HCT116 (cell line): ENCODE results near the gene SLC10A7. TPM values are rescaled to one million over a fixed set of nuclear protein-coding genes. Genes with fewer than 3 reads are reported as not detected.

Experiments used
- ATAC-seq: fragments of 200-7000 bp; cut with Tn5 transposase; 2 replicates; pipeline ENCODE4 v1.9.1; 2020; ENCODE audit warnings: mild to moderate bottlenecking, moderate library complexity
- BruUV-seq: library from RNA; stranded (reverse); fragments of 400-500 nt; replicated peaks from 2 replicates; lab custom pipeline; 2021; lab: Mats Ljungman, UMichigan
- CTCF ChIA-PET: fragments of 300-600 bp; sonication (Branson Sonifier 250); formaldehyde crosslinking; loops from one replicate; lab custom pipeline; 2021; ENCODE audit warnings: antibody characterized with exemption; lab: Charles Lee
- POLR2A ChIA-PET: fragments of 300-600, 350-600 bp; sonication (Branson Sonifier 250); formaldehyde crosslinking; loops from one replicate; lab custom pipeline; 2021; ENCODE audit warnings: antibody characterized with exemption; lab: Charles Lee
- RAD21 ChIA-PET, 2 experiments: fragments of 300-600 bp; sonication (Branson Sonifier 250); formaldehyde crosslinking; loops; one replicate each; lab custom pipeline; 2023; ENCODE audit warnings: low total read pairs in 2 of 2; ENCODE audit not compliant: uncharacterized antibody in 2 of 2, unreplicated experiment in 2 of 2, low non-redundant PET in 1 of 2; lab: Charles Lee
- DNase-seq: peaks from one replicate; pipeline ENCODE4 v3.0.0-alpha.2; 2010; ENCODE audit warnings: low read depth, low spot score
- H2AFZ ChIP-seq: fragments of 200-600 bp; shearing (Covaris generic), sonication (generic); 2 replicates; pipeline ENCODE4 v1.6.1; 2017; ENCODE audit warnings: low read depth, mixed run types, mixed read lengths, antibody characterized with exemption, low read length; ENCODE audit not compliant: poor library complexity, severe bottlenecking
- H3K27ac ChIP-seq: 2 replicates; pipeline ENCODE4 v1.5.1; 2012; ENCODE audit warnings: low read depth, low read length
- H3K27me3 ChIP-seq: fragments of 200-600 bp; sonication (generic); 2 replicates; pipeline ENCODE4 v1.6.1; 2016; ENCODE audit warnings: mixed run types, low read length, mixed read lengths; ENCODE audit not compliant: insufficient read depth
- H3K36me3 ChIP-seq, 2 experiments: fragments of 200-500 bp in 1 of 2; fragments of 200-600 bp in 1 of 2; sonication (Bioruptor generic) in 1 of 2; sonication (generic) in 1 of 2; 2 replicates each; pipeline versions ENCODE4 v1.5.1 to v1.6.1; 2014 to 2016; ENCODE audit warnings: low read length in 2 of 2, inconsistent platforms in 1 of 2, mixed read lengths in 1 of 2, mixed run types in 1 of 2; ENCODE audit not compliant: insufficient read depth in 2 of 2, control insufficient read depth in 1 of 2
- H3K4me1 ChIP-seq, 2 experiments: fragments of 200-600 bp in 1 of 2; sonication (generic) in 1 of 2; 2 replicates each; pipeline versions ENCODE4 v1.5.1 to v1.6.1; 2012 to 2017; ENCODE audit warnings: low read length in 2 of 2, inconsistent platforms in 1 of 2, mild to moderate bottlenecking in 1 of 2, mixed read lengths in 1 of 2, mixed run types in 1 of 2, moderate library complexity in 1 of 2; ENCODE audit not compliant: insufficient read depth in 2 of 2, control insufficient read depth in 1 of 2
- H3K4me2 ChIP-seq: fragments of 200-600 bp; sonication (generic); 2 replicates; pipeline ENCODE4 v1.6.1; 2017; ENCODE audit warnings: mixed run types, low read length, mixed read lengths
- H3K4me3 ChIP-seq, 2 experiments: fragments of 200-600 bp in 1 of 2; sonication (generic) in 1 of 2; replicated peaks in 1 of 2; 2 replicates each; pipeline ENCODE4 v1.5.1; 2011 to 2016; ENCODE audit warnings: low read length in 2 of 2, control low read depth in 1 of 2, low read depth in 1 of 2, mild to moderate bottlenecking in 1 of 2, mixed read lengths in 1 of 2, mixed run types in 1 of 2
- H3K79me2 ChIP-seq: fragments of 200-600 bp; sonication (generic); 2 replicates; pipeline ENCODE4 v1.6.1; 2017; ENCODE audit warnings: mild to moderate bottlenecking, mixed run types, low read length, moderate library complexity, mixed read lengths; ENCODE audit not compliant: insufficient read depth
- H3K9ac ChIP-seq: fragments of 200-600 bp; sonication (generic); 2 replicates; pipeline ENCODE4 v1.6.1; 2016; ENCODE audit warnings: low read length, mixed read lengths
- H3K9me2 ChIP-seq: fragments of 200-600 bp; sonication (generic), shearing (Covaris generic); 2 replicates; pipeline ENCODE4 v1.6.1; 2017; ENCODE audit warnings: mixed run types, mild to moderate bottlenecking, moderate library complexity; ENCODE audit not compliant: insufficient read depth
- H3K9me3 ChIP-seq, 2 experiments: fragments of 200-500 bp in 1 of 2; fragments of 200-600 bp in 1 of 2; sonication (Bioruptor generic) in 1 of 2; sonication (generic) in 1 of 2; 2 replicates each; pipeline ENCODE4 v1.6.1; 2014 to 2017; ENCODE audit warnings: low read length in 2 of 2, mixed read lengths in 2 of 2, inconsistent platforms in 1 of 2, low read depth in 1 of 2, mild to moderate bottlenecking in 1 of 2, mixed run types in 1 of 2, moderate library complexity in 1 of 2; ENCODE audit not compliant: control insufficient read depth in 1 of 2, insufficient read depth in 1 of 2
- H4K20me1 ChIP-seq: fragments of 200-600 bp; sonication (generic), shearing (Covaris generic); 2 replicates; pipeline ENCODE4 v1.6.1; 2017; ENCODE audit warnings: mixed run types, mild to moderate bottlenecking, moderate library complexity; ENCODE audit not compliant: insufficient read depth
- CEBPB ChIP-seq: IDR thresholded peaks from 2 replicates; pipeline ENCODE4 v1.6.1; 2012; ENCODE audit warnings: low read depth
- EGR1 ChIP-seq: IDR thresholded peaks from 2 replicates; pipeline ENCODE4 v1.6.1; 2012; ENCODE audit warnings: low read depth
- ELF1 ChIP-seq: IDR thresholded peaks from 2 replicates; pipeline ENCODE4 v1.6.1; 2012; ENCODE audit warnings: low read depth, borderline replicate concordance
- EZH2 ChIP-seq: fragments of 200-600 bp; sonication (generic); IDR thresholded peaks from 2 replicates; pipeline ENCODE4 v1.6.1; 2017; ENCODE audit warnings: antibody characterized with exemption, mixed run types
- FOSL1 ChIP-seq: IDR thresholded peaks from 2 replicates; pipeline ENCODE4 v1.6.1; 2012; ENCODE audit warnings: low read depth
- POLR2AphosphoS5 ChIP-seq: IDR thresholded peaks from 2 replicates; pipeline ENCODE4 v1.6.1; 2011; ENCODE audit warnings: mild to moderate bottlenecking, low read depth, low read length, moderate library complexity
- RAD21 ChIP-seq: IDR thresholded peaks from 2 replicates; pipeline ENCODE4 v1.6.1; 2012; ENCODE audit warnings: low read depth, mild to moderate bottlenecking
- SIN3A ChIP-seq: IDR thresholded peaks from 2 replicates; pipeline ENCODE4 v1.6.1; 2012; ENCODE audit warnings: low read depth
- SP1 ChIP-seq: IDR thresholded peaks from 2 replicates; pipeline ENCODE4 v1.6.1; 2012; ENCODE audit warnings: low read depth
- TCF7L2 ChIP-seq: IDR thresholded peaks from 2 replicates; pipeline ENCODE4 v1.7.0; 2011; ENCODE audit warnings: borderline replicate concordance, inconsistent platforms; ENCODE audit not compliant: insufficient read depth, insufficient read length; ENCODE audit errors: extremely low read depth
- YY1 ChIP-seq: IDR thresholded peaks from 2 replicates; pipeline ENCODE4 v1.6.1; 2011; ENCODE audit warnings: low read length, low read depth, moderate library complexity, mild to moderate bottlenecking; ENCODE audit not compliant: insufficient replicate concordance; ENCODE audit errors: extremely low read depth
- ZFX ChIP-seq: fragments of 450-650 bp; IDR thresholded peaks from 2 replicates; pipeline ENCODE4 v1.6.1; 2017
- intact Hi-C: fragments of 100-400 bp; cut with micrococcal nuclease; formaldehyde crosslinking; loops from 2 replicates; pipeline ENCODE4 v1.10.0; 2022
- total RNA-seq: library from RNA; stranded (reverse); gene quantifications from one replicate; pipeline ENCODE4 v1.2.1, GENCODE V29; 2021; ENCODE audit not compliant: unreplicated experiment
- TF ChIP-seq, protein P1 (sequence below): IDR thresholded peaks from 2 replicates; pipeline ENCODE4 v1.6.1; 2012; ENCODE audit warnings: low read depth
- TF ChIP-seq, protein P2 (sequence below), 3 experiments: fragments of 200-600 bp in 1 of 3; sonication (generic) in 1 of 3; IDR thresholded peaks in 2 of 3; conservative IDR thresholded peaks in 1 of 3; 2 replicates each; pipeline ENCODE4 v1.5.1; 2012 to 2017; ENCODE audit warnings: low read depth in 2 of 3, low read length in 2 of 3, antibody characterized with exemption in 1 of 3, borderline replicate concordance in 1 of 3, control low read depth in 1 of 3, mild to moderate bottlenecking in 1 of 3, mixed read lengths in 1 of 3, mixed run types in 1 of 3, moderate library complexity in 1 of 3; ENCODE audit not compliant: insufficient read depth in 1 of 3
- TF ChIP-seq, protein P3 (sequence below): IDR thresholded peaks from 2 replicates; pipeline ENCODE4 v1.6.1; 2012

Gene SLC10A7
- total RNA-seq, 1 experiment from 2014 or later: 5.5 TPM

DNA sequence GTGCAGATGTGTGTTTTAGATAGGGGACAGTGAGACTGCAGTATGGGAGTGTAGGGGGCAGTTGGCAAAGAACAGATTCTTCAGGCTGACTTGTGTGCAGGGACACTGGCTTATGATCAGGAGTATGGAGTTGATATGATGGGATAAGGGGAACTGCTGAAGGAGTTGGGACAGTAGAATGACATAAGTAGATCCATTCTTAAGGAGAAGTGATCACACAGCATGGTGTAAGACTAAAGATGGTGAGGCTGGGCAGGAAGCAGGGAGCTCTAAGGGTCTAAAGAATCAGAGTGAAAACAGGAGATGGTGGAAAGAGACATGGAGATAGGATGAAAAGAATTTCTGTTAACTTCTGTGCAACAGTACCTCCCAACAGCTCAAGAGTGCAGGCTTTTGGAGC is 236.7 kb downstream of the SLC10A7 start:
- RAD21 ChIA-PET: no interaction called here

DNA sequence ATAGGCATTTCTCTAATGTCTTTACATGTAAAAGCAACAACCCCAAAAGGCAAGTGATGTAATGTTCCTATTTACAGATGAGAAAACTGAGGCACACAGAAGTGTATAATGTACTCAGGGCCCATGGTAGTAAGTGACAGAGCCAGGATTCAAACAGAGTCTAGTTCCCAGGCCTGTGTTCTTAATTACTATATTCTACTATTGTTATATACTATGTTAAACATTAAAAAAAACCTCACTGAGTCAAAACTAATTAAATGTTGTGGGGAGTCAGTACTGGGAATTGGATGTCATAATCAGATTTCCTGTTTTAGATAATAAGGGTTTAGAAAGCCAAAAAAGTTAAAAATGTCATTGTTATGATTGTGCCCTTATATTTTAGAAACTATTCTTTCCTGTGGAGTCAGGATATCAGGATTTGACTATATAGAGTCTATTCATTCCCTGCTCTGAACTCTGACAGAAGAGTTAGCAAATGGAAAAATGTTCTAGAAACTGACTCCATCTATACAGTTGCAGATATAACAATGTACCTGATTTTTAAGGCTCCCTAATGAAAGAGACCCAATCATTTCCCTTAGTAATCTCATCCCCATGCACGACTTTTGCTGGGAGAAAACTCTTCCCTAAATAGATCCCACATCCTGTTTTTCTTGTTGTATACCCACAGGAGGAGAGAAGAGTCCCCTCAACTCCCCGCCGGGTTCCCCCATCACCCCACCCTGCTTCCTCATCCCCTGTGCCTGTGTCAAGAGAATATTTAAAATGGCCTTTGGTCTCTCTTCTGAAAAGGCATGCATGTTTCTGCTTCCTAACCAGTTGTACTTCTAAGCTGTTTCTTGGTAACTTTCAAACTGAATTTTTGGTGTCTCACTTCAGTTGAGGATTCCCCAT is 237.7 kb downstream of the SLC10A7 start:
- Histone ChIP-seq H4K20me1 (no peaks in the 10 kb centered on the region), H3K27me3 (no peaks in the 10 kb centered on the region), H2AFZ (no peak overlapping the region), H3K4me2 (no peak overlapping the region), H3K4me1 (no peaks in the 10 kb centered on the region), H3K9me3 (no peaks in the 10 kb centered on the region), H3K27ac (no peak overlapping the region), H3K9me2 (no peaks in the 10 kb centered on the region), H3K9ac (no peak overlapping the region), H3K36me3 (no peaks in the 10 kb centered on the region), H3K4me3 (no peak overlapping the region), H3K79me2 (no peaks in the 10 kb centered on the region)
- RAD21 ChIA-PET: no interaction called here
- no peak for DNase-seq
- POLR2A ChIA-PET: no interaction called here
- CTCF ChIA-PET: no interaction called here
- intact Hi-C loops: no loop called here
- no TSS peak for BruUV-seq
- no peak for ATAC-seq
- no peak for TF ChIP-seq EGR1
- no peak for TF ChIP-seq SP1
- no peak for TF ChIP-seq CEBPB
- TF ChIP-seq, protein P1, sequence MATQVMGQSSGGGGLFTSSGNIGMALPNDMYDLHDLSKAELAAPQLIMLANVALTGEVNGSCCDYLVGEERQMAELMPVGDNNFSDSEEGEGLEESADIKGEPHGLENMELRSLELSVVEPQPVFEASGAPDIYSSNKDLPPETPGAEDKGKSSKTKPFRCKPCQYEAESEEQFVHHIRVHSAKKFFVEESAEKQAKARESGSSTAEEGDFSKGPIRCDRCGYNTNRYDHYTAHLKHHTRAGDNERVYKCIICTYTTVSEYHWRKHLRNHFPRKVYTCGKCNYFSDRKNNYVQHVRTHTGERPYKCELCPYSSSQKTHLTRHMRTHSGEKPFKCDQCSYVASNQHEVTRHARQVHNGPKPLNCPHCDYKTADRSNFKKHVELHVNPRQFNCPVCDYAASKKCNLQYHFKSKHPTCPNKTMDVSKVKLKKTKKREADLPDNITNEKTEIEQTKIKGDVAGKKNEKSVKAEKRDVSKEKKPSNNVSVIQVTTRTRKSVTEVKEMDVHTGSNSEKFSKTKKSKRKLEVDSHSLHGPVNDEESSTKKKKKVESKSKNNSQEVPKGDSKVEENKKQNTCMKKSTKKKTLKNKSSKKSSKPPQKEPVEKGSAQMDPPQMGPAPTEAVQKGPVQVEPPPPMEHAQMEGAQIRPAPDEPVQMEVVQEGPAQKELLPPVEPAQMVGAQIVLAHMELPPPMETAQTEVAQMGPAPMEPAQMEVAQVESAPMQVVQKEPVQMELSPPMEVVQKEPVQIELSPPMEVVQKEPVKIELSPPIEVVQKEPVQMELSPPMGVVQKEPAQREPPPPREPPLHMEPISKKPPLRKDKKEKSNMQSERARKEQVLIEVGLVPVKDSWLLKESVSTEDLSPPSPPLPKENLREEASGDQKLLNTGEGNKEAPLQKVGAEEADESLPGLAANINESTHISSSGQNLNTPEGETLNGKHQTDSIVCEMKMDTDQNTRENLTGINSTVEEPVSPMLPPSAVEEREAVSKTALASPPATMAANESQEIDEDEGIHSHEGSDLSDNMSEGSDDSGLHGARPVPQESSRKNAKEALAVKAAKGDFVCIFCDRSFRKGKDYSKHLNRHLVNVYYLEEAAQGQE: no peak
- no peak for TF ChIP-seq EZH2
- TF ChIP-seq, protein P2, sequence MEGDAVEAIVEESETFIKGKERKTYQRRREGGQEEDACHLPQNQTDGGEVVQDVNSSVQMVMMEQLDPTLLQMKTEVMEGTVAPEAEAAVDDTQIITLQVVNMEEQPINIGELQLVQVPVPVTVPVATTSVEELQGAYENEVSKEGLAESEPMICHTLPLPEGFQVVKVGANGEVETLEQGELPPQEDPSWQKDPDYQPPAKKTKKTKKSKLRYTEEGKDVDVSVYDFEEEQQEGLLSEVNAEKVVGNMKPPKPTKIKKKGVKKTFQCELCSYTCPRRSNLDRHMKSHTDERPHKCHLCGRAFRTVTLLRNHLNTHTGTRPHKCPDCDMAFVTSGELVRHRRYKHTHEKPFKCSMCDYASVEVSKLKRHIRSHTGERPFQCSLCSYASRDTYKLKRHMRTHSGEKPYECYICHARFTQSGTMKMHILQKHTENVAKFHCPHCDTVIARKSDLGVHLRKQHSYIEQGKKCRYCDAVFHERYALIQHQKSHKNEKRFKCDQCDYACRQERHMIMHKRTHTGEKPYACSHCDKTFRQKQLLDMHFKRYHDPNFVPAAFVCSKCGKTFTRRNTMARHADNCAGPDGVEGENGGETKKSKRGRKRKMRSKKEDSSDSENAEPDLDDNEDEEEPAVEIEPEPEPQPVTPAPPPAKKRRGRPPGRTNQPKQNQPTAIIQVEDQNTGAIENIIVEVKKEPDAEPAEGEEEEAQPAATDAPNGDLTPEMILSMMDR (IDR thresholded peaks at IDR 0.05 in 2 of 3, conservative IDR thresholded peaks at IDR 0.05 in 1 of 3; ENCODE audit: borderline replicate concordance in 1 of 3, insufficient read depth in 1 of 3, low read depth in 2 of 3, low read length in 2 of 3): no peak
- no peak for TF ChIP-seq POLR2AphosphoS5
- TF ChIP-seq ELF1: no peak
- TF ChIP-seq, protein P3, sequence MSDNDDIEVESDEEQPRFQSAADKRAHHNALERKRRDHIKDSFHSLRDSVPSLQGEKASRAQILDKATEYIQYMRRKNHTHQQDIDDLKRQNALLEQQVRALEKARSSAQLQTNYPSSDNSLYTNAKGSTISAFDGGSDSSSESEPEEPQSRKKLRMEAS: no peak

More for the DNA sequence above, 236.7 kb downstream of the SLC10A7 start:
- ATAC-seq: no peak
- no peak for DNase-seq
- Histone ChIP-seq H3K79me2 (no peaks in the 10 kb centered on the region), H2AFZ (no peak overlapping the region), H3K9ac (no peak overlapping the region), H3K4me1 (no peaks in the 10 kb centered on the region), H4K20me1 (no peaks in the 10 kb centered on the region), H3K36me3 (no peaks in the 10 kb centered on the region), H3K4me3 (no peak overlapping the region), H3K27ac (no peak overlapping the region), H3K9me3 (no peaks in the 10 kb centered on the region), H3K4me2 (no peak overlapping the region), H3K27me3 (no peaks in the 10 kb centered on the region), H3K9me2 (no peaks in the 10 kb centered on the region)
- intact Hi-C loops: no loop called here
- no peak for TF ChIP-seq POLR2AphosphoS5
- no peak for TF ChIP-seq RAD21
- TF ChIP-seq CEBPB: no peak
- no peak for TF ChIP-seq FOSL1
- TF ChIP-seq SP1: no peak
- no peak for TF ChIP-seq ZFX
- TF ChIP-seq EZH2: no peak
- TF ChIP-seq YY1: no peak
- no peak for TF ChIP-seq TCF7L2
- TF ChIP-seq, protein P3: no peak
- TF ChIP-seq SIN3A: no peak
- CTCF ChIA-PET: no interaction called here
- no TSS peak for BruUV-seq
- POLR2A ChIA-PET: no interaction called here
